Heart left ventricle (tissue), 16 donors: ENCODE measurements around the gene ULK4. TPM values are rescaled to one million over a fixed set of nuclear protein-coding genes. Genes with fewer than 3 reads are reported as not detected.

Experiments used
- ATAC-seq, 4 donors: fragments of 200-7000 bp; cut with Tn5 transposase; one replicate each; pipeline ENCODE4 v1.9.1; 2020 to 2022; ENCODE audit warnings: moderate library complexity in 4 of 4, mild to moderate bottlenecking in 3 of 4, moderate number of reproducible peaks in 1 of 4
- DNase-seq, 5 donors: peaks; one replicate each; pipeline ENCODE4 v3.0.0-alpha.2; 2020
- H3K27ac ChIP-seq, 12 donors: fragments of 200-600 bp; sonication (generic) in 4 of 12; one replicate each; pipeline versions ENCODE4 v1.5.0 to v1.8.0; 2016 to 2022; ENCODE audit warnings: mild to moderate bottlenecking in 2 of 12
- H3K27me3 ChIP-seq, 9 donors: fragments of 200-600 bp; sonication (generic) in 2 of 9; one replicate each; pipeline versions ENCODE4 v1.5.1 to v1.8.0; 2016 to 2022; ENCODE audit warnings: mild to moderate bottlenecking in 3 of 9
- H3K36me3 ChIP-seq, 9 donors: fragments of 200-600 bp; sonication (generic) in 2 of 9; one replicate each; pipeline versions ENCODE4 v1.5.0 to v1.8.0; 2018 to 2022; ENCODE audit warnings: mild to moderate bottlenecking in 2 of 9
- H3K4me1 ChIP-seq, 12 donors: fragments of 200-600 bp; sonication (generic) in 4 of 12; one replicate each; pipeline versions ENCODE4 v1.5.0 to v1.8.0; 2016 to 2022; ENCODE audit warnings: mild to moderate bottlenecking in 3 of 12
- H3K4me3 ChIP-seq, 12 donors: fragments of 200-600 bp; sonication (generic) in 4 of 12; one replicate each; pipeline versions ENCODE4 v1.5.0 to v1.8.0; 2017 to 2022; ENCODE audit warnings: mild to moderate bottlenecking in 9 of 12, moderate library complexity in 4 of 12
- H3K9me3 ChIP-seq, 12 donors: fragments of 200-600 bp; sonication (generic) in 4 of 12; one replicate each; pipeline versions ENCODE4 v1.5.0 to v1.8.0; 2016 to 2022; ENCODE audit warnings: mild to moderate bottlenecking in 1 of 12
- CTCF ChIP-seq, 12 donors: fragments of 200-600 bp; sonication (generic) in 4 of 12; IDR thresholded peaks; one replicate each; pipeline versions ENCODE4 v1.5.0 to v1.8.0; 2018 to 2022; ENCODE audit warnings: antibody characterized with exemption in 12 of 12, mild to moderate bottlenecking in 5 of 12
- POLR2A ChIP-seq, 2 donors: fragments of 450-650 bp; IDR thresholded peaks; one replicate each; pipeline ENCODE4 v1.6.1; 2017; ENCODE audit warnings: antibody characterized with exemption in 2 of 2, mild to moderate bottlenecking in 2 of 2, moderate library complexity in 2 of 2
- WGBS, 4 donors: extraction: QIAGEN DNeasy Blood & Tissue Kit in 2 of 4; methylation state at CpG; one replicate each; pipeline versions ENCODE4 v1.1.5 to v1.1.7; 2013 to 2018; 5-methylcytosine and 5-hydroxymethylcytosine counted together
- intact Hi-C, 10 donors: fragments of 100-400 bp; cut with DNase I; formaldehyde crosslinking; loops; one replicate each; pipeline versions ENCODE4 v1.11.1 to v1.14.2; 2022
- polyA plus RNA-seq, 2 donors: library from polyadenylated mRNA; stranded (reverse); fragments of 200-250 nt; gene quantifications; one replicate each; pipeline ENCODE4 v1.2.3, GENCODE V29; 2013
- total RNA-seq, 9 donors: library from RNA; depleted of rRNA in 2 of 9; stranded (reverse); fragments of >200 nt in 2 of 9; fragmentation: NEBNext Ultra II Directional in 3 of 9; extraction: Animal tissue kit (Norgen Biotek cat#: 25700) in 3 of 9; gene quantifications; one replicate each; pipeline versions ENCODE4 v1.1.0 to v1.2.4, GENCODE V29; 2016 to 2023
- donor health status: ischemic (EF 13 %, LVEDD 7.1; RV severe dilation, severe dysfunction).
- donor health status: healthy with polysubstance abuse.
- donor health status: DM: no; HTN: yes; CAD: no.
- donor health status: DM: no; HTN: no; CAD: no.
- donor health status: ischemic (EF 25% LVEDD 6.9; RV normal size, moderate dysfunction).
- donor health status: ischemic (EF 25% LVEDD 5.7; RV mildly dilated, moderate dysfunction).
- donor health status: healthy.
- donor health status: DM: yes; HTN: yes; CAD: no.
- donor health status: ischemic (EF 35%, LVEDD 5.7; RV mildly dilated, moderate dysfunction).
- donor health status: nonischemic (EF 11% LVEDD 7.7; RV severe dilation, severe dysfunction).
- donor health status: DM: yes; HTN: yes; CAD: no.
- donor health status: PGD.
- donor health status: ischemic (EF 29% LVEDD 5.4; RV normal size, mild dysfunction).
- donor health status: nonischemic (EF 23%, LVEDD 6.1; RV moderate dilation, normal function).

Gene ULK4
- total and polyA plus RNA-seq, 11 donors, result 0.91 to 6.1 (median 2.1) TPM

GRCh38 chr3:41434781-41435180 is 527.1 kb downstream of the ULK4 start:
- H3K4me1 ChIP-seq, result no peaks in the 10 kb centered on the region
- no peak for TF ChIP-seq POLR2A (IDR thresholded peaks at IDR 0.05)
- 70 to 94% (median 90%) methylated on average over 2 of the region's 2 CpGs for WGBS, 4 donors
- no peak for ATAC-seq
- no peak overlapping the region for H3K27ac ChIP-seq
- no peak for DNase-seq
- no peak overlapping the region for H3K4me3 ChIP-seq
- H3K36me3 ChIP-seq, result no peaks in the 10 kb centered on the region
- intact Hi-C loops, result no loop called here
- H3K9me3 ChIP-seq, result peaks cover 0 to 13% (median 1%) of the 10 kb centered on the region in 12 donors
- H3K27me3 ChIP-seq, result no peaks in the 10 kb centered on the region

GRCh38 chr3:41431386-41431785 is 530.5 kb downstream of the ULK4 start:
- Histone ChIP-seq H3K9me3 (peaks cover 0 to 19% (median 2%) of the 10 kb centered on the region in 12 donors), H3K4me3 (no peak overlapping the region), H3K27me3 (no peaks in the 10 kb centered on the region), H3K27ac (no peak overlapping the region), H3K36me3 (no peaks in the 10 kb centered on the region), H3K4me1 (no peaks in the 10 kb centered on the region)
- DNase-seq (no peak), ATAC-seq (no peak)
- TF ChIP-seq CTCF (IDR thresholded peaks at IDR 0.05) (no peak), POLR2A (IDR thresholded peaks at IDR 0.05) (no peak)
- 90 to 94% (median 92%) methylated on average over 4 of the region's 4 CpGs for whole genome bisulfite sequencing, 4 donors
- intact Hi-C loops, result no loop called here

- WGBS, 4 donors, result 97 to 98% (median 98%) methylated on average over 12 of the region's 12 CpGs
- Histone ChIP-seq H3K27me3 (no peaks in the 10 kb centered on the region), H3K27ac (no peak overlapping the region), H3K36me3 (no peaks in the 10 kb centered on the region), H3K4me3 (no peak overlapping the region), H3K4me1 (no peaks in the 10 kb centered on the region), H3K9me3 (peaks cover 0 to 24% (median 2%) of the 10 kb centered on the region in 12 donors)
- no peak for TF ChIP-seq POLR2A (IDR thresholded peaks at IDR 0.05)
- no peak for TF ChIP-seq CTCF (IDR thresholded peaks at IDR 0.05)
- no peak for ATAC-seq
- intact Hi-C loops, result no loop called here
- DNase-seq, result no peak
Observed at GRCh38 chr3:41430886-41431285, 531.0 kb downstream of the ULK4 start.

- H3K27ac ChIP-seq, result no peak overlapping the region
- H3K36me3 ChIP-seq, result no peaks in the 10 kb centered on the region
- no peaks in the 10 kb centered on the region for H3K27me3 ChIP-seq
- H3K4me1 ChIP-seq, result no peaks in the 10 kb centered on the region
- 83 to 91% (median 86%) methylated on average over 3 of the region's 3 CpGs for WGBS, 4 donors
- no peak for TF ChIP-seq POLR2A (IDR thresholded peaks at IDR 0.05)
- TF ChIP-seq CTCF (IDR thresholded peaks at IDR 0.05), result no peak
- H3K9me3 ChIP-seq, result peaks cover 0 to 29% (median 2%) of the 10 kb centered on the region in 12 donors
- DNase-seq (no peak), ATAC-seq (no peak)
- intact Hi-C loops, result no loop called here
- no peak overlapping the region for H3K4me3 ChIP-seq
Observed at GRCh38 chr3:41430391-41430790, 531.5 kb downstream of the ULK4 start.

- TF ChIP-seq CTCF (IDR thresholded peaks at IDR 0.05) (no peak), POLR2A (IDR thresholded peaks at IDR 0.05) (no peak)
- ATAC-seq, result no peak
- H3K36me3 ChIP-seq, result no peaks in the 10 kb centered on the region
- H3K4me3 ChIP-seq, result no peak overlapping the region
- no peak for DNase-seq
- no peaks in the 10 kb centered on the region for H3K27me3 ChIP-seq
- 81 to 89% (median 86%) methylated on average over 3 of the region's 3 CpGs for WGBS, 4 donors
- H3K9me3 ChIP-seq, result peaks cover 0 to 29% (median 2%) of the 10 kb centered on the region in 12 donors
- H3K27ac ChIP-seq, result no peak overlapping the region
- intact Hi-C loops, result no loop called here
- no peaks in the 10 kb centered on the region for H3K4me1 ChIP-seq
Observed at GRCh38 chr3:41426485-41426884, 535.4 kb downstream of the ULK4 start.
